Measurements from ENCODE around the gene ATG10.

ATG10 gene

GRCh38 chr5:81961651-81962440 lies 10.0 kb upstream of the ATG10 start:
- no peak for TF ChIP-seq CTCF (IDR thresholded peaks at IDR 0.05; ENCODE audit: low read depth, low read length)
- TF ChIP-seq MAX (IDR thresholded peaks at IDR 0.05; ENCODE audit: low read depth, low read length): no peak
- no peak for TF ChIP-seq POLR2A (IDR thresholded peaks at IDR 0.05; ENCODE audit: extremely low read depth, insufficient read length)
- no peak for TF ChIP-seq MYC (IDR thresholded peaks at IDR 0.05; ENCODE audit: low read depth, low read length)
- H3K4me3 ChIP-seq (ENCODE audit: low read depth, low read length): no peak overlapping the region
- DNase-seq (ENCODE audit: low read depth): no peak

- TF ChIP-seq MYC (IDR thresholded peaks at IDR 0.05; ENCODE audit: low read depth, low read length) (no peak), CTCF (IDR thresholded peaks at IDR 0.05; ENCODE audit: low read depth, low read length) (no peak), POLR2A (IDR thresholded peaks at IDR 0.05; ENCODE audit: extremely low read depth, insufficient read length) (no peak), MAX (IDR thresholded peaks at IDR 0.05; ENCODE audit: low read depth, low read length) (no peak)
- H3K4me3 ChIP-seq (ENCODE audit: low read depth, low read length): no peak overlapping the region
- DNase-seq (ENCODE audit: low read depth): no peak
These were observed 8.3 kb upstream of the ATG10 start for GRCh38 chr5:81963544-81963943.

- no peak for DNase-seq (ENCODE audit: low read depth)
- TF ChIP-seq MYC (IDR thresholded peaks at IDR 0.05; ENCODE audit: low read depth, low read length): no peak
- TF ChIP-seq MAX (IDR thresholded peaks at IDR 0.05; ENCODE audit: low read depth, low read length): no peak
- TF ChIP-seq CTCF (IDR thresholded peaks at IDR 0.05; ENCODE audit: low read depth, low read length): no peak
- no peak for TF ChIP-seq POLR2A (IDR thresholded peaks at IDR 0.05; ENCODE audit: extremely low read depth, insufficient read length)
- H3K4me3 ChIP-seq (ENCODE audit: low read depth, low read length): no peak overlapping the region
These were observed 6.3 kb upstream of the ATG10 start for GRCh38 chr5:81965524-81965923.

- no peak overlapping the region for H3K4me3 ChIP-seq (ENCODE audit: low read depth, low read length)
- no peak for DNase-seq (ENCODE audit: low read depth)
- TF ChIP-seq MAX (IDR thresholded peaks at IDR 0.05; ENCODE audit: low read depth, low read length): no peak
- no peak for TF ChIP-seq MYC (IDR thresholded peaks at IDR 0.05; ENCODE audit: low read depth, low read length)
- TF ChIP-seq CTCF (IDR thresholded peaks at IDR 0.05; ENCODE audit: low read depth, low read length): no peak
These were observed 2.6 kb upstream of the ATG10 start for GRCh38 chr5:81969226-81969625.

- TF ChIP-seq POLR2A (IDR thresholded peaks at IDR 0.05; ENCODE audit: extremely low read depth, insufficient read length): no peak
- no peak for TF ChIP-seq MYC (IDR thresholded peaks at IDR 0.05; ENCODE audit: low read depth, low read length)
- no peak for TF ChIP-seq MAX (IDR thresholded peaks at IDR 0.05; ENCODE audit: low read depth, low read length)
- no peak for TF ChIP-seq CTCF (IDR thresholded peaks at IDR 0.05; ENCODE audit: low read depth, low read length)
- DNase-seq (ENCODE audit: low read depth): no peak
- no peak overlapping the region for H3K4me3 ChIP-seq (ENCODE audit: low read depth, low read length)
These were observed 1.9 kb upstream of the ATG10 start for GRCh38 chr5:81969912-81970311.
